Mesothelial cell of epicardium (in vitro differentiated cells): ENCODE data around the gene WAPL. TPM values are rescaled to one million over a fixed set of nuclear protein-coding genes. Genes with fewer than 3 reads are reported as not detected.

Experiments used
- DNase-seq, 2 experiments: peaks; one replicate each; pipeline ENCODE4 v3.0.0; 2021; ENCODE audit warnings: low spot score in 2 of 2; ENCODE audit not compliant: unreplicated experiment in 2 of 2
- H3K27ac Mint-ChIP-seq: 2 replicates; pipeline ENCODE4 v1.8.0; 2021; ENCODE audit warnings: mixed read lengths
- H3K27me3 Mint-ChIP-seq: 2 replicates; pipeline ENCODE4 v1.8.0; 2021; ENCODE audit warnings: low read depth, mixed read lengths
- H3K36me3 Mint-ChIP-seq: 2 replicates; pipeline ENCODE4 v1.8.0; 2021; ENCODE audit warnings: mixed read lengths
- H3K4me1 Mint-ChIP-seq: 2 replicates; pipeline ENCODE4 v1.8.0; 2021; ENCODE audit warnings: mixed read lengths
- H3K4me3 Mint-ChIP-seq: 2 replicates; pipeline ENCODE4 v1.8.0; 2021; ENCODE audit warnings: mild to moderate bottlenecking, moderate library complexity, mixed read lengths
- H3K9me3 Mint-ChIP-seq: 2 replicates; pipeline ENCODE4 v1.8.0; 2021; ENCODE audit warnings: mixed read lengths
- CTCF ChIP-seq: fragments of 200-600 bp; sonication (generic); IDR thresholded peaks from one replicate; pipeline ENCODE4 v1.5.0; 2021; ENCODE audit warnings: antibody characterized with exemption; ENCODE audit not compliant: unreplicated experiment
- total RNA-seq: library from RNA; stranded (reverse); gene quantifications from 3 replicates; pipeline ENCODE4 v1.2.1, GENCODE V29; 2021

The WAPL gene
- total RNA-seq, 1 donor from 2014 or later = 43.4 TPM

DNA sequence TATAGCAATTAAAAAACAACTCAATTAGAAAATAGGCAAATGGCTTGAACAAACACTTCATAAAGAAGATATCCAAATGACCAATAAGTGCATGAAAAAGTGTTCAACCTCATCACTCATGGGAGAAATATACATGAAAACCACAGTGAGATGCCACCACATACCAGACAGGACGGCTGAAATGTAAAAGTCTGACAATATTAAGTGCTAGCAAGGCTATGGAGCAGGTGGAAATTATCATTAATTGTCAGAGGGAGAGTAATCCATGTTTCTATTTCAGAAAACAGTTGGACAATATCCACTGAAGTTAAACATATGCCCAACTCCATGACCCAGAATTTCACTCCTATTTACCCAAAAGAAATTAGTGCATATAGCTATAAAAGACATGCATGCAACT, 112.4 kb downstream of the WAPL start:
- Mint-ChIP-seq H3K9me3 (peaks cover 17% of the 10 kb centered on the region), H3K27ac (no peak overlapping the region), H3K4me3 (no peak overlapping the region), H3K36me3 (peaks cover 2% of the 10 kb centered on the region), H3K4me1 (peaks cover 5% of the 10 kb centered on the region), H3K27me3 (peaks cover 13% of the 10 kb centered on the region)
- TF ChIP-seq CTCF = no peak
- DNase-seq = no peak

DNA sequence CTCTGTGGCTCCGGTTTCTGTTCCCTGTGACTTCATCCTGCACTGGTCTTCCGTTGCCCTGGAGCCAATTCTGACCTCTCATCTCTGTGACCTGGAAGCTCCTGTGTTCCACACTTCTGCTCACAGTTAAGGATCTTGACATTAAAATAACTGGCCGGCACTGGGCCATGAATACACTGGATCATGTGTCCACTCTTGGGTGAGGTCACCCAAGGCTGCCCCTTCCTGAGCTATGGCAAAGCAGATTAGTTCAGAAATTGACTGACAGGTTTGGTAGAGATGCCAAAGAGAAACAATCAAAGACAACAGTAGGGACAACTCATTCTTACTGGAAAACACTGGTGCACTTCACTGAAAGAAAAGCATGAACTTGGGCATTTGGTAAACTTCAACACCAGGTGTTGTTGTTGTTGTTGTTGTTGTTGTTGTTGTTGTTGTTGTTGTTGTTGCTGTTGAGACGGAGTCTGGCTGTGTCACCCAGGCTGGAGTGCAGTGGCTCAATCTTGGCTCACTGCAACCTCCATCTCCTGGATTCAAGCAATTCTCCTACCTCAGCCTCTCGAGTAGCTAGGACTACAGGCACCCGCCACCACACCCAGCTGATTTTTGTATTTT, 118.3 kb downstream of the WAPL start:
- no peak for DNase-seq
- Mint-ChIP-seq H3K27ac (no peak overlapping the region), H3K9me3 (peaks cover 11% of the 10 kb centered on the region), H3K4me3 (no peak overlapping the region), H3K4me1 (peaks cover 19% of the 10 kb centered on the region), H3K27me3 (peaks cover 59% of the 10 kb centered on the region), H3K36me3 (no peaks in the 10 kb centered on the region)
- TF ChIP-seq CTCF = no peak

DNA sequence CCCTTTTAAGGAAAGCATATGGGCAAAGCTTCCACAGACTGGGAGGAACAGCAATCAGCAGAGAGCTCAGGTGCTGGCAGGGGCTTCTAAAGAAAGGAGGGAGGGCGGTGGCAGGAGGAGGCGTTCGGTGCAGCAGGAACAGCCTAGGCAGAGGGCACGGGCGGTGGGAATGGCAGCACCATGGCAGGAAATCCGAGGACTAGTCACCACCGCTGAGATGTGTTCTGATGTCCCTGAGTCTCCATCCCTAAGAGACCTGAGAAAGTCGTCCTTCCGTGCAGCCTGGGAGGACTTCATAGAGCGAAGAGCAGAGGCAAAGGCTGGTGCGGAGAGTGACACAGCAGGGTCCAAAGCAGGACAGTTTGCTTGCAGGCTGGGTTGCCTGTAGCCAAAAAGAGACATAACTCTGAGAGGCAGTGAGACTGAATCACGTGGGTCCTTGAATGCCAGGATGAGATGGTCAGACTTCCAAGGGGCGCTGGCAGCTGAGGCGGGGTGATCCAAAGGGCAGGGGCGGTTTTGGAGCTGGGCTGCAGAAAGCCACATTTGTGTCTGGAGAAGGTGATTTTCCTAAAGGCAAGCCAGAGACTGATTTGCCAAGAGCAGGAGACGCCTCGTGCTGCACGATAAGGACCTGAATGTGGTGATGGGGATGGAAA, 119.2 kb downstream of the WAPL start:
- Mint-ChIP-seq H3K36me3 (no peaks in the 10 kb centered on the region), H3K27me3 (peaks cover 66% of the 10 kb centered on the region), H3K4me1 (peaks cover 19% of the 10 kb centered on the region), H3K4me3 (no peak overlapping the region), H3K9me3 (peaks cover 11% of the 10 kb centered on the region), H3K27ac (no peak overlapping the region)
- no peak for TF ChIP-seq CTCF
- DNase-seq = no peak

GRCh38 chr10:86401588-86402282, 119.9 kb downstream of the WAPL start:
- no peak for DNase-seq
- H3K4me1 Mint-ChIP-seq = peaks cover 19% of the 10 kb centered on the region
- peak overlapping the region; percentile 45 for H3K4me3 Mint-ChIP-seq
- no peaks in the 10 kb centered on the region for H3K36me3 Mint-ChIP-seq
- no peak for TF ChIP-seq CTCF
- H3K27me3 Mint-ChIP-seq = peaks cover 69% of the 10 kb centered on the region
- no peak overlapping the region for H3K27ac Mint-ChIP-seq
- peaks cover 11% of the 10 kb centered on the region for H3K9me3 Mint-ChIP-seq

DNA sequence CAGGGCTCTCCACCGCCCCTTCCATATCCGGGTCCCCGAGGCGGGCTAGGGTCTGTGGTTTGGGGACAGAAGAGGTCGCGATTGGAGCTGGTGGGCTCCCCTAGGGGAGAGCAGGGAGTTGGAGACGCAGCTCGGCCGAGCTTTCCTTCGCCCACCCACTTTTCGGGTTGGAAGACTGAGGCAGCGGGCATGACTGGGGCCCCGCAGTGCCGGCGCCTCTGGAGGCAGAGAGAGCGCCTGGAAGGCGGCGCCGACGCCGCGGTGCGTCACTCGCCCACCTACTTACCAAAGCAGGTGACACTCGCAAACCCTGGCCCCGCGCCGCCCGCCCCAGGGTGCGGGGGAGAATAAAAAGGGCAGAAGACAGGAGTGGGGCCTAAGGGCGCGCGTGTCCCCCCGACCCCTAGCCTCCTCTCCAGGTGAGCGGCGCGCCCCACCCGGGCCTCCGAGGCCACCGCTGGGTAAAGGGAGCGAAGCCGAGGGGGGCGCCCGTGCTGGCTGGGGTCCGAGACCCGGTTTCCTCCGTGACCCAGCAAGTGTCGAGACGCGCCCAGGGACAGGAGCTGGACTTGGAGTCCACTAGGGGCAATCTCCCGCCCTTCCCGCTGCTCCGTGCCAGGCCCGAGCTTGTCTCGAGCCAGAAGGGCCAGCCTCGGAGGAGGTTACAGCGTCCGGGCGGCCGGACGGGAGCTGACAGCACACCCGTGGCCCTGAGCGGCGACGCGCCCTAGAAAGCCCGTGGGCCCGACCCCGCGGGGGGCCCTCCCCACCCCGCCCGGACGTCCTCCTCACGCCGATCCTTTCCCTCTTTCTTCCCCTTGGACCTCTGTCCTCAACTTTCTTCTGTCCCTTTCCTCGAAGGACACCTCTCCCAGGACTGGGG, 120.6 kb downstream of the WAPL start:
- peaks cover 74% of the 10 kb centered on the region for H3K27me3 Mint-ChIP-seq
- DNase-seq = no peak
- TF ChIP-seq CTCF = no peak

More for the DNA sequence above, 120.6 kb downstream of the WAPL start:
- H3K27ac Mint-ChIP-seq = no peak overlapping the region
- no peaks in the 10 kb centered on the region for H3K36me3 Mint-ChIP-seq
- peaks cover 11% of the 10 kb centered on the region for H3K9me3 Mint-ChIP-seq
- H3K4me1 Mint-ChIP-seq = peaks cover 19% of the 10 kb centered on the region
- H3K4me3 Mint-ChIP-seq = peak overlapping the region; percentile 71
